Liver (tissue), 3 donors: ENCODE results near the gene GPC3.

ENCODE experiments used
- CTCF ChIP-seq: fragments of 150-350 bp; IDR thresholded peaks from 2 replicates; pipeline ENCODE4 v1.5.1; 2017; ENCODE audit warnings: improper control_type of control experiment, low read depth, low read length; ENCODE audit not compliant: missing input control
- EGR1 ChIP-seq, 2 donors: IDR thresholded peaks; 2 replicates each; pipeline ENCODE4 v1.6.1; 2016 to 2018; ENCODE audit warnings: antibody characterized with exemption in 2 of 2, low read depth in 2 of 2
- JUND ChIP-seq, 2 donors: IDR thresholded peaks; 2 replicates each; pipeline ENCODE4 v1.6.1; 2016; ENCODE audit warnings: antibody characterized with exemption in 2 of 2
- MAX ChIP-seq: IDR thresholded peaks from 2 replicates; pipeline ENCODE4 v1.6.1; 2016; ENCODE audit warnings: antibody characterized with exemption
- RAD21 ChIP-seq, 2 donors: IDR thresholded peaks; 2 replicates each; pipeline ENCODE4 v1.6.1; 2016; ENCODE audit warnings: antibody characterized with exemption in 2 of 2, mild to moderate bottlenecking in 2 of 2
- REST ChIP-seq: IDR thresholded peaks from 2 replicates; pipeline ENCODE4 v1.6.1; 2016; ENCODE audit warnings: antibody characterized with exemption, mild to moderate bottlenecking
- SP1 ChIP-seq: IDR thresholded peaks from 2 replicates; pipeline ENCODE4 v1.6.1; 2018; ENCODE audit warnings: antibody characterized with exemption, mild to moderate bottlenecking
- TAF1 ChIP-seq: conservative IDR thresholded peaks from 2 replicates; pipeline ENCODE4 v1.6.1; 2016; ENCODE audit warnings: antibody characterized with exemption, mild to moderate bottlenecking
- ZBTB33 ChIP-seq: IDR thresholded peaks from 2 replicates; pipeline ENCODE4 v1.6.1; 2016; ENCODE audit warnings: antibody characterized with exemption
- donor health status: healthy.
- donor health status: healthy.

GRCh38 chrX:133497356-133497755, 488.0 kb downstream of the GPC3 start:
- TF ChIP-seq CTCF (no peak), MAX (no peak), SP1 (no peak), REST (no peak), RAD21 (IDR thresholded peaks at IDR 0.05) (no peak), TAF1 (no peak), ZBTB33 (no peak), EGR1 (IDR thresholded peaks at IDR 0.05; ENCODE audit: low read depth in 2 of 2) (no peak), JUND (IDR thresholded peaks at IDR 0.05) (no peak)
